ENCODE results near the gene EIF3K. TPM values are rescaled to one million over a fixed set of nuclear protein-coding genes. Genes with fewer than 3 reads are reported as not detected.
"Not testable (repeated sequence)": the region's sequence is repeated elsewhere in the genome, so short reads cannot be mapped to it uniquely, and the experiment has no call there.

The EIF3K gene
- polyA plus RNA-seq, 1 donor (not counting 4 experiments of a cell fraction or from before 2014, with no cell fraction given) = 240 TPM

GRCh38 chr19:38599722-38600121 is 19.3 kb upstream of the EIF3K start:
- Histone ChIP-seq H3K27ac (ENCODE audit: control insufficient read depth, insufficient read depth, low read length) (no peak overlapping the region), H3K27me3 (ENCODE audit: control insufficient read depth, extremely low read depth, insufficient read depth, low read length) (peaks cover 5% of the 10 kb centered on the region), H2AFZ (ENCODE audit: control insufficient read depth, low read length) (no peak overlapping the region), H3K36me3 (ENCODE audit: control insufficient read depth in 2 of 2, extremely low read depth in 1 of 2, insufficient read depth in 2 of 2, low read length in 2 of 2) (no peaks in the 10 kb centered on the region), H3K4me2 (ENCODE audit: control insufficient read depth, extremely low read depth, insufficient read depth, low read depth, low read length) (no peak overlapping the region), H3K9me3 (ENCODE audit: control insufficient read depth, low read depth, low read length) (no peaks in the 10 kb centered on the region), H3K4me1 (ENCODE audit: control insufficient read depth, extremely low read depth, insufficient read depth, low read length) (no peaks in the 10 kb centered on the region), H3K4me3 (ENCODE audit: control insufficient read depth in 2 of 3, extremely low read depth in 1 of 3, insufficient read depth in 2 of 3, low read depth in 1 of 3, low read length in 3 of 3) (no peak overlapping the region), H3K9me1 (ENCODE audit: control insufficient read depth, extremely low read depth, insufficient read depth, low read length) (no peaks in the 10 kb centered on the region), H4K20me1 (ENCODE audit: control insufficient read depth, extremely low read depth, insufficient read depth, low read length) (no peaks in the 10 kb centered on the region), H3K9ac (ENCODE audit: control insufficient read depth, extremely low read depth, insufficient read depth, low read length) (no peak overlapping the region), H3K79me2 (ENCODE audit: control insufficient read depth, insufficient read depth, low read length) (no peaks in the 10 kb centered on the region)
- TF ChIP-seq CTCF (optimal IDR thresholded peaks at IDR 0.05 in 1 of 3, IDR thresholded peaks at IDR 0.05 in 1 of 3, conservative IDR thresholded peaks at IDR 0.05 in 1 of 3; ENCODE audit: extremely low read depth in 1 of 3, insufficient read depth in 2 of 3, low read length in 3 of 3) (no peak), EZH2 (IDR thresholded peaks at IDR 0.05; ENCODE audit: low read length) (no peak)
- FAIRE-seq (no peak), DNase-seq (ENCODE audit: low read depth, low spot score) (no peak)
- dilution Hi-C loops (cut with MboI; ENCODE audit: extremely low pct_ligation_motif_present, low sequenced_read_pairs) = no loop called here

DNA sequence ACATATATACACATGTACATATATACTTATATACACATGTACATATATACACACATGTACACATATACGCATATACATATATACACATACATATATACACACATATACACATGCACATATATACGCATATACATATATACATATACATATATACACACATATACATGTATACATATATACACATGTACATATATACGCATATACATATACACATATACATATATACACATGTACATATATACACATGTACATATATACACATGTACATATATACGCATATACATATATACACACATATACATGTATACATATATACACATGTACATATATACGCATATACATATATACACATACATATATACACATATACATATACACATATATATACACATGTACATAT is 16.1 kb upstream of the EIF3K start:
- H4K20me1 ChIP-seq (ENCODE audit: control insufficient read depth, extremely low read depth, insufficient read depth, low read length); H3K79me2 ChIP-seq (ENCODE audit: control insufficient read depth, insufficient read depth, low read length); H3K9ac ChIP-seq (ENCODE audit: control insufficient read depth, extremely low read depth, insufficient read depth, low read length); H3K27me3 ChIP-seq (ENCODE audit: control insufficient read depth, extremely low read depth, insufficient read depth, low read length); H3K4me3 ChIP-seq (ENCODE audit: control insufficient read depth in 2 of 3, extremely low read depth in 1 of 3, insufficient read depth in 2 of 3, low read depth in 1 of 3, low read length in 3 of 3); H3K9me3 ChIP-seq (ENCODE audit: control insufficient read depth, low read depth, low read length); DNase-seq (ENCODE audit: low read depth, low spot score); H3K4me1 ChIP-seq (ENCODE audit: control insufficient read depth, extremely low read depth, insufficient read depth, low read length); H2AFZ ChIP-seq (ENCODE audit: control insufficient read depth, low read length); FAIRE-seq; dilution Hi-C loops (cut with MboI; ENCODE audit: extremely low pct_ligation_motif_present, low sequenced_read_pairs); H3K27ac ChIP-seq (ENCODE audit: control insufficient read depth, insufficient read depth, low read length); H3K9me1 ChIP-seq (ENCODE audit: control insufficient read depth, extremely low read depth, insufficient read depth, low read length); H3K36me3 ChIP-seq (ENCODE audit: control insufficient read depth in 2 of 2, extremely low read depth in 1 of 2, insufficient read depth in 2 of 2, low read length in 2 of 2); H3K4me2 ChIP-seq (ENCODE audit: control insufficient read depth, extremely low read depth, insufficient read depth, low read depth, low read length): not testable (repeated sequence)

DNA sequence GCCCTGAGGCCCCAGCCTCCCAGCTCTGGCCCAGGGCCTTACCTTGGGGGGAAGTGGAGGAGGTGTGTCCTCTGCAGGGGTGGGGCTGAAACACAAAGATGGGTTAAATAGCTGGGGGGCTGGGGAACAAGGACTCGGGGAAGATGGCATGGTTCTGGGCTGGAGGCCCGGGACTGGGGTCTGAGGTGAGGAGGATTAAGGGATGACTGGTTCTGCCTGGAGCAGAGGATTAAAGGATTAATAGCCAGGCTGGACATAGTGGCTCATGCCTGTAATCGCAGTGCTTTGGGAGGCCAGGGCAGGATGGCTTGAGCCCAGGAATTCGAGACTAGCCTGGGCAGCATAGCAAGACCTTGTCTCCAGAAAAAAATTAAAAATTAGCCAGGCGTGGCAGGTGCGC is 12.9 kb upstream of the EIF3K start:
- Histone ChIP-seq H3K4me1 (ENCODE audit: control insufficient read depth, extremely low read depth, insufficient read depth, low read length) (no peaks in the 10 kb centered on the region), H3K9me1 (ENCODE audit: control insufficient read depth, extremely low read depth, insufficient read depth, low read length) (no peaks in the 10 kb centered on the region), H3K4me3 (ENCODE audit: control insufficient read depth in 2 of 3, extremely low read depth in 1 of 3, insufficient read depth in 2 of 3, low read depth in 1 of 3, low read length in 3 of 3) (no peak overlapping the region), H3K79me2 (ENCODE audit: control insufficient read depth, insufficient read depth, low read length) (no peaks in the 10 kb centered on the region), H4K20me1 (ENCODE audit: control insufficient read depth, extremely low read depth, insufficient read depth, low read length) (no peaks in the 10 kb centered on the region), H3K27me3 (ENCODE audit: control insufficient read depth, extremely low read depth, insufficient read depth, low read length) (no peaks in the 10 kb centered on the region), H3K27ac (ENCODE audit: control insufficient read depth, insufficient read depth, low read length) (no peak overlapping the region), H3K36me3 (ENCODE audit: control insufficient read depth in 2 of 2, extremely low read depth in 1 of 2, insufficient read depth in 2 of 2, low read length in 2 of 2) (no peaks in the 10 kb centered on the region), H3K9me3 (ENCODE audit: control insufficient read depth, low read depth, low read length) (no peaks in the 10 kb centered on the region), H2AFZ (ENCODE audit: control insufficient read depth, low read length) (no peak overlapping the region), H3K4me2 (ENCODE audit: control insufficient read depth, extremely low read depth, insufficient read depth, low read depth, low read length) (no peak overlapping the region), H3K9ac (ENCODE audit: control insufficient read depth, extremely low read depth, insufficient read depth, low read length) (no peak overlapping the region)
- FAIRE-seq (no peak), DNase-seq (ENCODE audit: low read depth, low spot score) (no peak)
- dilution Hi-C loops (cut with MboI; ENCODE audit: extremely low pct_ligation_motif_present, low sequenced_read_pairs) = no loop called here
- no peak for TF ChIP-seq EZH2 (IDR thresholded peaks at IDR 0.05; ENCODE audit: low read length)
- no peak for TF ChIP-seq CTCF (optimal IDR thresholded peaks at IDR 0.05 in 1 of 3, IDR thresholded peaks at IDR 0.05 in 1 of 3, conservative IDR thresholded peaks at IDR 0.05 in 1 of 3; ENCODE audit: extremely low read depth in 1 of 3, insufficient read depth in 2 of 3, low read length in 3 of 3)
